Astrocyte of the hippocampus (primary cell): ENCODE measurements around the gene KMO.

Experiments
- DNase-seq: peaks from one replicate; pipeline ENCODE4 v3.0.0; 2011; ENCODE audit warnings: low read depth, low spot score

Gene KMO

GRCh38 chr1:241627453-241628259, 95.5 kb downstream of the KMO start:
- peak; percentile 78 for DNase-seq

GRCh38 chr1:241630005-241630404, 97.8 kb downstream of the KMO start:
- DNase-seq = no peak

DNA sequence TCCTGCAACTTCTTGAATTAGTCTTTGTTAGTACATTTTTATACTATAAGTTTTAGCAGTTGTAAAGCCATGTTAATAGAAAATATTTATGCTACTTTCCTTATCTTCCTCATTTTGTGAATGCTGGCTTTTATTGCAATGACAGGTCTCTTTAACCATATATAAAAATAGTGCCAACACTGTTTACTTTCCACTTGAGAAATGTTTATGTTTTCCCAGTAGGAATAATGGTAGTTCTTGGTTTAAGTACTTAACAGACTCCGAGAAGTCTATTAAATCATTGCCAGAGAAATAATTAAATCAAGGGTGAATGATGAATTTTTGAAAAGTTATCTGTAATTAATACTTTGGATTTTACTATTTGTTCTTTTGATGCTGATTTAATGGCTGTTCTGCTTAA, 98.3 kb downstream of the KMO start:
- DNase-seq = no peak

- no peak for DNase-seq
These were observed 98.7 kb downstream of the KMO start for GRCh38 chr1:241630899-241631298.

DNA sequence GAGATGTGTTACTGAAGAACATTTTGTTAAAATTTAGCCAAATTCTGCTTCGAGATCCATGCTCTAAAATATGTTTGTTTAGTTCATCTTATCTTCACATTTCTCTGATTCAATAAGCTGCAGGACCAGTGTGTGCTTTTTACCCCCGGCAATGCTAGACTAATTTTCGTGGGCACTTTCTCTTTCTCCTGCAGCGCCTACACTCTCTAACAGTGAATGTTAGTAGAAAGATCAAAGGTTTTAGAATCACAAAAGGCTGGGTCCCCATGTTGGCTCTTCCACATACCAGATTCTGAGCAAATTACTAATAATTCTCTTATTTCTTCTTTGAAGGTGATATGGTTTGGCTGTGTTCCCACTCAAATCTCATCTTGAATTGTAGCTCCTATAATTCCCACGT, 99.5 kb downstream of the KMO start:
- DNase-seq = no peak

GRCh38 chr1:241632987-241633386, 100.8 kb downstream of the KMO start:
- DNase-seq = no peak

DNA sequence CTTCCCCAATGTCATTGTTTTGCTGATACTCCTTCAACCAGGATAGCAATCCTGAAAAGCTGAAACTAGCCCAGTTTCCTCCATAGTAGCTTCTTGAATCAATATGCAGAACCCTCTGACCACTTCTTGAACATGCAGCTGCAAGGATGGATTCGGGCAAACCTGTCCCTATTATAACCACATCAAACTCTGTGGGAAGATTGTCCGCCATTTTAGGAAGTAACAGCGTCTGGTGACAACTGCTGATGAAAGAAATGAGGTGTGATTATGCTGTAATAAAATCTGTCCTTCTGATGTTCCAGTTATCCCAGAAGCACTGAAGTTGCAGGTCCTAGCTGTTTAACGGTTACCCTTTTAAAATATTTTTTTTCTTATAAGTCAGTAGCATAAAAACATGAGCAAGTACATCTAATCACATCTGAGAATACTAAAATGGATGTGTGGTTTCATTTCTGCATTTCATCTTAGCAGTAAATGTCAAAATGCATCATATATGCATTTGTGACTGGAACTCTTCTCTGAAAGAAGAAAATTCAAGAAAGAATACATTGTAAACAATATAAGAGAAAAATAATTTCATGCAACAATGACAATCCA, 103.5 kb downstream of the KMO start:
- no peak for DNase-seq

DNA sequence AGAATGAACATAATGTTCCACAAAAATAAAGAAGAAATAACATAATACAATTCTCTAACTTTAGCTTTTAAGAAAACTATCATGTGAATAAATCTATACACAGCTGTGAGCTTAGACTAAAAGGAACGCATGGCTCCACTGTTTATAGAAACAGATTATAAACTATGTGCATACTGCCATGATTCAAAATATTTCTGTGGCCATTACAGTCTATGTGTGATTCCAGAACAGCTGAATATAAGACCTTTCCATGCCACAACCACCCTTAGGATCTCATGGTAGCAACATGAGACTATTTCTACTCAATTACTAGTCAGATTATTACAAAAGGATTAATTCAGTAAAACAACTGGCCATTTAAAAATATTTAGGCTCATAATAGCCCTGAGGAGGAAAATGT, 104.1 kb downstream of the KMO start:
- no peak for DNase-seq

DNA sequence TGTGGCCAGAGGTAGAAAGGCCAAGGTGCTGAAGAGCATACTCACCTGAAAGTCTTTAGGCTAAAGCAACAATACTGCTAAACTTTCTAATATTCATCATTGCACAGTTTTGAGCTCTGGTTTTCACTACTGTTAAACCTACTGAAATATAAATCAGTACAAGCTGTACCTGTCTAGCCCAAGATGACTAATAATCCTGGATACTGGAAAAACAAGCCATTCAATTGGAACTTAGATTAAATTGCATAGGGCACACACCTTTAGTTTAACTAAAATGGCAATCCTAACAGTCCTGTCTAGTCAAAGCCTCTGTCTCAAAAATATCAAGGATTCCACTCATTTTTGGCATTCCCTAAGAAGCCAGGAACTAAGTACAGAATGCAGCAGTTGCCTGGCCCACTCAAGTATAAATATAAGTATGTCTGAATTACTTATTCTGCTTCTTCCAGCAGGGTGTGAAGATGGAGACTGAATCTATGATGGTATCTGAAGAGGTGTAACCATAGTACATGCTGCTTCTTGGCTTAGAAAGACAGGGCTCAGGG, 104.9 kb downstream of the KMO start:
- DNase-seq = peak; percentile 47

DNA sequence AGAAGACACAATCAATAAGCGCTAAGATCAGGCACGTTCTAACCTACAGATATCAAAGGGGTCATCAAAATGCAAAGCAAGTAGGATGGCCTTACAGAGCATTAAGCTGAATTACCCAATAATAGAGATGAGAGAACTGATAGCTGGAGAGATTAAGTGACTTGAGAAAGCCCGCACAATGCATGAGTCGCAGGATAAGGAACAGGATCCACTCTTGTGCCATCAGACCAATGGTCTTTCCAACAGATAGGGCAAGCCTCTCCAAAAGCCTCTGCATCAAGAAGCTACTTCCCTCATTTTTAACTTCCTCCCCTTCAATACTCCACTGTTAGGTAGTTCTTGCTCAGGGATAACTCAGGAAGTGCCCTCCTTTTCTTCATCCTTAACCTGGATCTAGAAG, 105.4 kb downstream of the KMO start:
- DNase-seq = no peak

GRCh38 chr1:241638099-241638682, 106.0 kb downstream of the KMO start:
- DNase-seq = no peak

DNA sequence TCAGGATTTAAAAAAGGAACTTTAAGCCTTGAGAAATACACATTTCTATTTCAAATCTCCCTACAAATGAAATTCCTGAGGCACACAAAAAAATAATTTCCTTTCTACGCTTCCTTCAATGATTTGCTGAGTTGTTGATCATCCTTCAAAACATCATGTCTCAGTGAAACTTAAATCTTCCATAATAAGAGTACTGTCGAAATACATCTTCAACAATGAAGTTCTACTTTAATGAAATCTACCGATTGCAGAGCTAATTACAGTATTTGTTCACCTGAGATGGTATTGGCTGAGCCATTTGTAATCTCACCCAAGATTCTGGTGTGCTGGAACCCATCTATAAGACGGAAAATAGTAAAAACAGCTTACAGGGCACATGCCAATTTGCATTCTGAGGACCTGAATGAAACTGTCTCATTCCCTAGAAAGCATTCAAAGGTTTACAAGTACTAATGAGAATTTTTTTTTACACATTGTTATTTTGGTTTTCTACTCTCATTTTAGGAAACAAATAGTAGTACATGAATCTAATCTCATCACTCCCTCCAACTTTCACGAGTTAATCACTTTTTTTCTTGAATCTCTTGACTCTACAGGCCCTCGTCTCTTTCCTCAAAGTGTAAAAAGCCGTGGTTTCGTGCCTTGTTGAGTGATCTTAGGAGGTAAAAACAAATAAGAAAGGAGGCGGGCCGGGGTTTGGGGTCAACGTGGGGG, 106.9 kb downstream of the KMO start:
- peak; percentile 59 for DNase-seq

DNA sequence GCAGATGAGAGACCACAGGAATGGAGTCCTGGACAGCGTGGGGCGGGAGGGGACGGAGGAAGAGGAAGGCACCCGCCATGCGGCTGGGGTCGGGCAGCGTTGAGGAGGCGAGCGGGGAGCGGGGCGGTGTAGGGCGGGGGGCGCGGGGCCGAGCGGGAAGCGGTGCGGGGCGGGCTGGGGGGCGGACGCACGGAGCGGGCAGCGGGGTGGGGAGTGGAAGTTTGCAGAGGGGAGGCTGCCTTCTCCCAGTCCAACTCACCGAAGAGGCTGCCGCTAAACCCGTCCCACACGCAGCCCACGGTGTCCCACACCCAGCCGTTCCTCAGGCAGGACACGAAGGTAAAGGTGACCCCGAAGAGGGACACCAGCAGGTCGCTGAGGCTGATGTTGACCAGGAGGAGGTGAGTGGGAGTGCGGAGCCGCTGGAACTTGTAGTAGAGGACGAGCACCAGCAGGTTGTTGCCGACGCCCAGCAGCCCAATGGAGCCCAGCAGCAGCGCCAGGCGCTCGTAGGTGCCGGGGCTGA, 107.5 kb downstream of the KMO start:
- DNase-seq = no peak

DNA sequence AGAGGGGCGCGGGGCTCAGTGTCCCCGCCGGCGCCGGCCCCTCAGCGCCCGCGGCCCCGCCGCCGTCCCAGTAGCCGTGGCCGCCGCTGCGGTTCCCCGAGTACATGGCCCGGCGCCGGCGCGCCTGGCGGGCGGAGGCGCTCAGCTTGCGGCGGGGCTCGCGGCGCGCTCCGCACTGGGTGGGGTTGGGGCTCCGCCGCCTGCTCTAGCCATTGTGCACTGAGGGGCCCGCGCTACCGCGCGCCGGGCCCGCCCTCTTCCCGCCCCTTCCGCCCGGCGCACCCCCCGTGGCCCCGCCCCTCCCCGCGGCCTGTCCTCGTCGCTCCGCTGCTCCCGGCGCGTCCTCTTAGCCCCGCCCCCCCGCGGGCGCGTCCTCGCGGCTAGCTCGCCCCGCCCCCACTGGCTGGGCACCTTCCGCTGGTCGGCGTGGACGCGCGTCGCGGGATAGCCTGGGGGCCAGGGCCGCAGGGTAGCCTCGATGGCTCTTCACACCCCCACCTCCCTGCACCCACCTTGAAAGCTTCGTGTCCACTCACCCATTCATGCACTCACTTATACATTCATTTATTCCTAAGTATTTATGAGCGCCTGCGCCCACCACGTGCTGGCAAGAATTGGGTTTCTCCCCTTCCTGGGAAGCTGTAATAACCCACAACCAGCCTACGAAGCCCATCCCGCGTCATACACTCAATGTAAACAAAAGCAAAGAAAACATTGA, 108.1 kb downstream of the KMO start, which contains the start of the genes CHML and OPN3:
Gene CHML (minus strand): TSS at position 221 of the 718 bp plus-strand sequence. CDS start 4,603 bp downstream, outside the sequence.
Gene OPN3 (minus strand): TSS at position 221 of the 718 bp plus-strand sequence. CDS start 115 bp downstream, at position 106.
- DNase-seq = peak; percentile 96

DNA sequence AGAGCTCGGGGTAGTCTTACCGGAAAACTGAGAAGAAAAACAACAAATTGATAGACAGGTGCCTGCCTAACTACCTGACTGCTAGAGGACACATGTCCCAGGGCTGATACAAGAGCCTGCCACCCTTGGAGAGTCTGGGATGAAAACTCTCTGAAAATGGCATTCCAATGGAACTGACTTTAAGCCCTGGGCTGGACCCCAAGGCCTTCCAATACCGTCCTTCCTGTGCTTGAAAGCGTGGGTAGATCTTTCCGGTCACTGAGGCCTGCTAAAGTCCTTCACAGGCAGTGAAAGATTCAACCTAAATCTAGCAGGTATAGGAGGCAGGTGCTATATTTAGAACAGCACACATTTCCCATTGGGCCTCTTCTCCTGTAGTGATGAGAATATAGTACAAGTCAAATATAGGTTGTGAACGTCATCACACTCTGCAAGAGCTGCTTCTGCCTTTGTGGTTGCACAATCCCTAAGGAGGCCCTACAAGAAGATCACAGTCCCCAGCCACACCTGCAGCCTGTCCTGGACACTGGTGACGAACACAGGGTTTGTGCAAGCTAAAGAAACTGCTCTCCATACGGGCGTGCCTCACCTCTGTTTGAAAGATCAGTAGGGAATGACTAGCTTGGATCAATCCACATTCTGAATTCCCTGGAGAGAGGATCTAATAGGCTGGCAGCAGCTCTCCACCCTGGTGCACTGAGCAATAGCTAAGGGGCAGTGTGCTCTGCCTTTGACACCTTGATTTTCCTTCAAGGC, 108.9 kb downstream of the KMO start:
- DNase-seq = peak; percentile 12

DNA sequence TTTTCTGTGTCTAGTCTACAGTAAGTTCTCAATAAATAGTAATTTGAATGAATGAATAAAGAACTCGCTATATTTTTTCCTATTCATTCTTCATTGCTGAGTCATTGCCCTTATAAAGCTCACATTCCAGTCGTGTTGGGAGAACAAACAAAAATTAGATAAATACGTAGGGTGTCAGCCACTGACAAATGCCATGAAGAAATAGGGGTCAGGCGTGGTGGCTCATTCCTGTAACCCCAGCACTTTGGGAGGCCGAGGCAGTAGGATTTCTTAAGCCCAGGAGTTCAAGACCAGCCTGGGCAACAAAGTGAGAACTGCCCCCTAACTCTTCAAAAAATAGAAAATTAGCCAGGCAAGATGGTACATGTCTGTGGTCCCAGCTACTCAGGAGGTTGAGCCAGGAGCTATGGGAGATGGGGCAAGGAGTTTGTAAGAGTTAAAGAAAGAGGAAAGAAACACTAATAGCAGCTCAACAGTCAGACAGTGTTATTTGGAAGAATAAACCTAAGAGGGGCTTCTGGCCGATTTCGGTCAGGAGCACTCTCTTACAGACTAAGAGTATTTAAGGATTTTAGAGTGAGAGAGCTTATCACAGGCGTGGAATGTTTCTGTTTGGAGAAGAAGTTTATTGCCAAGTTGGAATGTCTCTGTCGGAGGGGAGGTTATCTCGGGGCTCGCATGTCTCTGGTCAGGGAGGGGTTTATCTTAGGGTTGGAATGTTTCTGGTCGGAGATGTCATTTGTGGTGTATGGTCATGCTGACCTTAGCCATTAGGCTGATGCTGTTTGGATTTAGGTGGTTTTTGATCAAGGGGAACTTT, 109.8 kb downstream of the KMO start:
- DNase-seq = peak; percentile 71

DNA sequence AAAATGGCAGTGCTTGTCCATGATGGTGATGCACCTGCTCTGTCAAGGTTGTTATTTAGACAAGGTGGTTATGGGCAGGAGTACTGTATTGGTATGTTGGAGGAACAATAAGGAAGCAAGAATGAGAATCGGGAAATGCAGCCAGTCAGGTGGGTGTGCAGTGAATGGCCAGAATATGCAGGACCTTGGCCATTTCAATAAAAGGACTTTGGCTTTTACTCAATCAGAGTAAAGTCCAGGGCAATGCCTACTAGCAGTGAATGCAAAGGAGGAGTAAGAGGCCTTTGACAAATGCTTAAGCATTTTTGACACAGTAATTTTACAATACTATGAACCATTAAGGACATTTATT, 110.4 kb downstream of the KMO start:
- DNase-seq = no peak

- DNase-seq = no peak
These were observed 112.1 kb downstream of the KMO start for GRCh38 chr1:241644259-241644658.

DNA sequence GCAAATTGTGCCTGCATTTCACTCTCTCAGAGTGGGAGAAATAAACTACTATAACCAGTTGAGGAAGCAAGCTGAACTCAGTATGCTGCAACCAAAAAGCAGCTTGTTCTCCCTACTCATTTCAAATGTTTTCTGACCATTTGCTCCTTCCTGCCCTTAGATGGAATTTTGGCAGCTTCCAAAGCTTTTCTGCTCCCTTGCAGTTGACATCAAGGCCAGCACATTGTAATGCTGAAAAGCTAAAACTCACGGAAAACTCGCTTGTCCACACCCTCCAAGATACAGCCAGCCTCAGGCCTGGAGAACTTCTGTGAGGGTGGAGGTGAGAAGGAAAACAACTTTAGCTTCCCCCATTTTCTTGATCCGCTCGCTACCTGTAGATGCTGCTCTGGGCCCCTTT, 113.0 kb downstream of the KMO start:
- DNase-seq = peak; percentile 16
